ENCODE measurements around the gene IRF5. TPM values are rescaled to one million over a fixed set of nuclear protein-coding genes. Genes with fewer than 3 reads are reported as not detected.

IRF5 gene
- total RNA-seq, 1 donor from 2014 or later: 0.36 TPM

- H4K20me1 ChIP-seq (ENCODE audit: insufficient read depth, low read length): no peaks in the 10 kb centered on the region
- Mint-ChIP-seq H3K27ac (ENCODE audit: unreplicated experiment) (no peak overlapping the region), H3K27me3 (ENCODE audit: low read depth, unreplicated experiment) (peaks cover 66% of the 10 kb centered on the region), H3K9me3 (ENCODE audit: unreplicated experiment) (no peaks in the 10 kb centered on the region), H3K4me3 (ENCODE audit: unreplicated experiment) (no peak overlapping the region), H3K36me3 (ENCODE audit: low read depth, unreplicated experiment) (peaks cover 2% of the 10 kb centered on the region), H3K4me1 (ENCODE audit: low read depth, unreplicated experiment) (peaks cover 9% of the 10 kb centered on the region)
- no peak for TF ChIP-seq CTCF (IDR thresholded peaks at IDR 0.05; ENCODE audit: insufficient read depth, low read depth, low read length)
- TF ChIP-seq EZH2 (IDR thresholded peaks at IDR 0.05; ENCODE audit: insufficient read depth, low read length): peak; percentile 32
- no peak overlapping the region for H3K9ac ChIP-seq (ENCODE audit: low read length)
- peaks cover 46% of the 10 kb centered on the region for H3K27me3 ChIP-seq (ENCODE audit: insufficient read depth, low read length)
- no peaks in the 10 kb centered on the region for H3K36me3 ChIP-seq (ENCODE audit: insufficient read depth, low read length)
- H3K9me3 ChIP-seq (ENCODE audit: insufficient read depth, low read depth, low read length): no peaks in the 10 kb centered on the region
- no peaks in the 10 kb centered on the region for H3K79me2 ChIP-seq (ENCODE audit: insufficient read depth, low read length)
- no peak overlapping the region for H3K27ac ChIP-seq (ENCODE audit: low read depth, low read length)
- no peak overlapping the region for H3K4me3 ChIP-seq (ENCODE audit: insufficient read depth, low read depth, low read length)
- DNase-seq (ENCODE audit: low read depth): no peak
- no peak overlapping the region for H2AFZ ChIP-seq (ENCODE audit: low read depth, low read length)
- H3K4me1 ChIP-seq (ENCODE audit: insufficient read depth, low read length): peaks cover 6% of the 10 kb centered on the region
- no peak overlapping the region for H3K4me2 ChIP-seq (ENCODE audit: low read length)
- FAIRE-seq: no peak
These were observed 23.7 kb upstream of the IRF5 start for GRCh38 chr7:128913870-128914565.

- Histone ChIP-seq H3K4me1 (ENCODE audit: insufficient read depth, low read length) (peaks cover 5% of the 10 kb centered on the region), H3K36me3 (ENCODE audit: insufficient read depth, low read length) (no peaks in the 10 kb centered on the region), H3K9ac (ENCODE audit: low read length) (no peak overlapping the region), H3K27me3 (ENCODE audit: insufficient read depth, low read length) (peaks cover 46% of the 10 kb centered on the region), H3K27ac (ENCODE audit: low read depth, low read length) (no peak overlapping the region), H3K4me2 (ENCODE audit: low read length) (no peak overlapping the region), H2AFZ (ENCODE audit: low read depth, low read length) (no peak overlapping the region), H3K9me3 (ENCODE audit: insufficient read depth, low read depth, low read length) (no peaks in the 10 kb centered on the region), H3K4me3 (ENCODE audit: insufficient read depth, low read depth, low read length) (no peak overlapping the region), H3K79me2 (ENCODE audit: insufficient read depth, low read length) (no peaks in the 10 kb centered on the region), H4K20me1 (ENCODE audit: insufficient read depth, low read length) (no peaks in the 10 kb centered on the region)
- no peak overlapping the region for H3K27ac Mint-ChIP-seq (ENCODE audit: unreplicated experiment)
- H3K4me1 Mint-ChIP-seq (ENCODE audit: low read depth, unreplicated experiment): peaks cover 6% of the 10 kb centered on the region
- H3K27me3 Mint-ChIP-seq (ENCODE audit: low read depth, unreplicated experiment): peaks cover 66% of the 10 kb centered on the region
- H3K36me3 Mint-ChIP-seq (ENCODE audit: low read depth, unreplicated experiment): peaks cover 2% of the 10 kb centered on the region
- no peaks in the 10 kb centered on the region for H3K9me3 Mint-ChIP-seq (ENCODE audit: unreplicated experiment)
- TF ChIP-seq EZH2 (IDR thresholded peaks at IDR 0.05; ENCODE audit: insufficient read depth, low read length) (no peak), CTCF (IDR thresholded peaks at IDR 0.05; ENCODE audit: insufficient read depth, low read depth, low read length) (no peak)
- H3K4me3 Mint-ChIP-seq (ENCODE audit: unreplicated experiment): no peak overlapping the region
- DNase-seq (ENCODE audit: low read depth) (no peak), FAIRE-seq (no peak)
These were observed 23.1 kb upstream of the IRF5 start for GRCh38 chr7:128914566-128915151.

DNA sequence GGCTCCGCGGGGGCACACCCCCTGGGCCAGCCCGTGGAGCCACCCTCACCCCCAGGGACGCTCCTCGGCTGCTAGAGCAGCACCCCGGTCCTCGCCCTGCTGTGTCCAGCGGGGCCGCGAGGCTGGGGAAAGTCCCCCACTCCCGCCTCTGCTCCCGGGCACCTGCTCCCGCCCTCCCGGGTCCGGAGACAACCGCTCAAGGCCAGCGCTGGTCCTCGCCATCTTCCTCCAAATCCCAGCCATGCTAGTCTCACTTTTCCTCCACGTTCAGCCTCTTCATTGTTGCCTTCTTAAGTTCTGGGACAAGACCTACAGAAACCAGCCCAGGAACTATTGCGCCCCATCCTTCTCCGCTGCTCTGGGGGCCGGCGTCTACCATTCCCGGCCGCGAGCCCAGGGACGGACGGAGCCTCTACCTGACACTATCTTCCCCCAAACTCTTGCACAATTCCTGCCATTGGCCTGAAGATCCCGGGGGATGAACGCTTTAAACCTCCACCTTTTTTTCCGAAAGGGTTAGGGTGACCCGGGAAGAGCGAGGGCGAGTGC, 22.4 kb upstream of the IRF5 start:
- Mint-ChIP-seq H3K36me3 (ENCODE audit: low read depth, unreplicated experiment) (peaks cover 2% of the 10 kb centered on the region), H3K27me3 (ENCODE audit: low read depth, unreplicated experiment) (peaks cover 66% of the 10 kb centered on the region), H3K4me3 (ENCODE audit: unreplicated experiment) (no peak overlapping the region), H3K27ac (ENCODE audit: unreplicated experiment) (no peak overlapping the region), H3K9me3 (ENCODE audit: unreplicated experiment) (no peaks in the 10 kb centered on the region), H3K4me1 (ENCODE audit: low read depth, unreplicated experiment) (peaks cover 5% of the 10 kb centered on the region)
- Histone ChIP-seq H3K9me3 (ENCODE audit: insufficient read depth, low read depth, low read length) (no peaks in the 10 kb centered on the region), H3K36me3 (ENCODE audit: insufficient read depth, low read length) (no peaks in the 10 kb centered on the region), H3K4me1 (ENCODE audit: insufficient read depth, low read length) (no peaks in the 10 kb centered on the region), H3K4me3 (ENCODE audit: insufficient read depth, low read depth, low read length) (no peak overlapping the region), H3K27ac (ENCODE audit: low read depth, low read length) (no peak overlapping the region), H3K9ac (ENCODE audit: low read length) (no peak overlapping the region), H2AFZ (ENCODE audit: low read depth, low read length) (peak overlapping the region; percentile 10), H4K20me1 (ENCODE audit: insufficient read depth, low read length) (no peaks in the 10 kb centered on the region), H3K79me2 (ENCODE audit: insufficient read depth, low read length) (no peaks in the 10 kb centered on the region), H3K4me2 (ENCODE audit: low read length) (peak overlapping the region; percentile 48), H3K27me3 (ENCODE audit: insufficient read depth, low read length) (peaks cover 47% of the 10 kb centered on the region)
- FAIRE-seq: no peak
- no peak for TF ChIP-seq EZH2 (IDR thresholded peaks at IDR 0.05; ENCODE audit: insufficient read depth, low read length)
- TF ChIP-seq CTCF (IDR thresholded peaks at IDR 0.05; ENCODE audit: insufficient read depth, low read depth, low read length): no peak
- DNase-seq (ENCODE audit: low read depth): no peak
